Hematopoietic multipotent progenitor cell treated with erythropoietin and hydrocortisone succinate and interleukin-3 and kit ligand, for 6 days (in vitro differentiated cells): ENCODE measurements around the gene SH2D4B.

ENCODE experiments used
- DNase-seq: peaks from one replicate; pipeline ENCODE4 v3.0.0-alpha.2; 2015

SH2D4B gene

DNA sequence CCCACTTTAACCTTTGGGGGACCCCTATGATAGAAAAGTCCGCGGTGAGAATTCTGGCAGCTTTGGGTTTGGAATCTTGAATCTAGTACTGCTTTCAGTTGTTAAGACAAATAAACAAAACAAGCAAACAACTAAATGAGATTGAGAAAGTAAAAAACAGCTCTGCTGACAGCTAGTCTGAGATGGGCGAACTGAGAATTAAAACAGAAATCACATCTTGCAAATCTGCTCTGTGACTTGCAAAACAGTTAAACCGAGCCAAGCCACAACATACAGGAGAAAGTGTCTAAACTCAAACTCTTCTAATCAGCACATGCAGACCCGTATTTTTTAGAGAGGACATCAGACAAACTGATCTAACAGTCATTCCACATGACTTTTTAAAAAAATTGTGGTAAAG lies 110.4 kb downstream of the SH2D4B start:
- no peak for DNase-seq

DNA sequence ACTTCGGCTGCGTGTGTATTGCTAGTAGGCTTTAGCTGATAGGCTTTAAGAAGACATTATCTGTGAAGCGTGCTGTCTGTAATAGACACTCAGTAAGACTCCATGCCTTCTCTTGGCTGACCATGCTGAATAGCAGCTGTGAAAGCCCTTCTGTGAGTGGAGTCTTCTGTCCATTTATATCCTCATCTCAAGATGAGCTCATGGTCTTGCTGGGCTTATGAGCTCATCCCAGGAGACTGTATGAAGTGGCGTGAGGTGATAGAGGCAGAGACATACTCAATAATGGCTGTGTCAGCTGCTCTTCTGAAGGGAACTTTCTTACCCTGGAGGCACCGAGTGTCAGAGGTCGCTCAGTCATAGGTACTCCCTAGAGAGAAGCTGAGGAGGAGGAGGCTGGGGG lies 111.5 kb downstream of the SH2D4B start:
- DNase-seq: no peak

DNA sequence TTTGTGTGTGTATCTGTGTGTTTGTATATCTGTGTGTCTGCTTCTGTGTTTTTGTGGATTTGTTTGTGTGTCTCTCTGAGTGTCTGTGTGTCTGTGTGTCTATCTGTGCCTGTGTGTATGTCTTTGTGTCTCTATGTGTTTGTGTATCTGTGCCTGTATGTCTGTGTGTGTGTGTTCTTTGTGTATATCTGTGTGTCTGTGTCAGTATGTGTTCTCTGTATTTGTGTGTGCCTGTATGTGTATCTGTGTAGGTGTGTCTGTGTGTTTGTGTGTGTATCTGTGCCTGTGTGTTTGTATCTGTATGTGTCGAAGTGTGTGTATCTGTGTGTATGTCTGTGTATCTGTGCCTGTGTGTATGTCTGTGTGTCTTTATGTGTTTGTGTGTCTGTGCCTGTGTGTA lies 118.2 kb downstream of the SH2D4B start:
- no peak for DNase-seq

DNA sequence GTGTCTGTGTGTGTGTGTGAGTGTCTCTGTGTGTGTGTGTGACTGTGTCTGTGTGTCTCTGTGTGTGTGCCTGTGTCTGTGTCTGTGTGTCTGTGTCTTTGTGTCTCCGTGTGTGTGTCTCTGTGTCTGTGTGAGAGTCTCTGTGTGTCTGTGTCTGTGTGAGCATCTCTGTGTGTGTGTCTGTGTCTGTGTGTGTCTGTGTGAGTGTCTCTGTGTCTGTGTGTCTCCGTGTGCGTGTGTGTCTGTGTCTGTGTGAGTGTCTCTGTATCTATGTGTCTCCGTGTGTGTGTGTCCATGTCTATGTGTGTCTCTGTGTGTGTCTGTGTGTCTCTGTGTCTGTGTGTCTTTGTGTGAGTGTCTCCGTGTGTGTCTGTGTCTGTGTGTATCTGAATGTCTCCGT lies 120.4 kb downstream of the SH2D4B start:
- DNase-seq: no peak

DNA sequence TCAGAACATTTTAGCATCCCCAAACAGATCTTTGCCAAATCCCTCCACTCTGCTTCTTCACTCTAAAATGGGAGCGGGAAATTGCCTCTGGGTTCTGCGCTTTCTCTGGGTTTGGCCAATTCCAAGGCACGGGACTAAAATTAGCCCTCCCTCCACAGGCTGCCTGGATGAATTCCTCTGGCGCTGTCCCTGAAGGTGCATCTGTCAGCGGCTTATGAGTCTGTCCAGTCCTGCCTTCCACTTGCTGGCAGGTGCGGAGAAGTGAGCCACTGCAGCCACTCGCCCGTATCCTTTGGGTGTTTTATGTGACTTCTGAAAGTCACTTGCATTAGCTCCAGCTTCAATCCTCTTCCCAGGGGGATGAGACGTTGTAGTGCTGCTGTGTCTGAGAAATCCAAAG lies 121.6 kb downstream of the SH2D4B start:
- DNase-seq: no peak

DNA sequence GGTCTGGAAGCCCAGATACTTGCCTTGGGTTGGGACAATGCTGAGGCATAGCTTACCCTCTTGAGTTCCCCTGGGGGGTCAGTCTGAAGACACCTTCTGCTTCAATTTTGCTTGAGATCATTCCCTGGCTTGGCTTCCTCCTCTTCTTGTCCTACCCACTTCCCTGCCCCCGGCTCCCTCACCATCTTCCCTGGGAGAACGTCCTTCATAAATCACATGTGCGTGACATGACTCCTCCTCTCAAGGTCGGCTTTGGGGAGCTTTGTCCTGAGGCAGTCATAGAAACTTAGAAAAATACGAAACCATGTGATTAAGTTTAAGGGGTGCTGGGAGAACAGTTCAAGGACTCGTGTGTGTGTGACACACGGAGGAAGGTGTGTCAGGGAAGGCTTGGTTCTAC lies 122.6 kb downstream of the SH2D4B start:
- no peak for DNase-seq

DNA sequence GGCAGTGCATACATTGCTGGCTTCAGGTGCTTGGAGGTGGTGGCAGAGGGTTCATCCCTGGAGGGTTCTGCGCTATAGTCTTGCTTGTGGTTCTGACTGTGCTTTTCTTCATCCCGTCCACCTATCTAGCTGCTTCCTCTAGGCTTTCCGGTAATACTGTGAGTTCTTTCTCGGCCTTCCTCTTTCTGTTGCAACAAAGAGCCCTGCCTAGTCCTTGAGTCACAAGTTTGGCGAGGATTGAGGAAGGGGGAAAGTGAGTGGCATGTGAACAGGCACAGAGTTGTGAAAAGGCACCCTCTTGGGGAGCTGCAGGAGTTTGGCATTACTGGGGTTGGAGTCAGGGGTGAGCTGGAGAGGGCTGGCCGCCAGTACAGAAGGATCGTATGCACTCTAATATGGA lies 123.0 kb downstream of the SH2D4B start:
- peak; percentile 54 for DNase-seq

DNA sequence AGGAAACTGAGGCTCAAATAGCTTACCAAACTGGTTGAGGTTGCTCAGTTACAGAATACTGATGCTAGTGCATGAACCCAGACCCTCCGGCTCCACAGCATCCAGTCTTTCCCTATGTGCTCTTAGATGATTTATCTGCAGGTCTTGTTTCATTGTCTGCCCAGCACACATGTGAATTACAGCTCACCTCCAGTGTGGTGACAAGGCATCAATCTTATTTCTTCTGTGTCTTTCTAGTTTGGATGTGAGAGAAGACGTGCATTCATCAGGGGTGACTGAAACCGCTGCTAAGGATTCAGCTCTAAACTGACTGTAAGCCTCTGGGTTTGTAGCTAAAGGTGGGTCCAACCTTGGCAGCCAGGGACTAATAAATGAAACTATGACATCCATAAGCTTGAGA lies 123.8 kb downstream of the SH2D4B start:
- DNase-seq: no peak

DNA sequence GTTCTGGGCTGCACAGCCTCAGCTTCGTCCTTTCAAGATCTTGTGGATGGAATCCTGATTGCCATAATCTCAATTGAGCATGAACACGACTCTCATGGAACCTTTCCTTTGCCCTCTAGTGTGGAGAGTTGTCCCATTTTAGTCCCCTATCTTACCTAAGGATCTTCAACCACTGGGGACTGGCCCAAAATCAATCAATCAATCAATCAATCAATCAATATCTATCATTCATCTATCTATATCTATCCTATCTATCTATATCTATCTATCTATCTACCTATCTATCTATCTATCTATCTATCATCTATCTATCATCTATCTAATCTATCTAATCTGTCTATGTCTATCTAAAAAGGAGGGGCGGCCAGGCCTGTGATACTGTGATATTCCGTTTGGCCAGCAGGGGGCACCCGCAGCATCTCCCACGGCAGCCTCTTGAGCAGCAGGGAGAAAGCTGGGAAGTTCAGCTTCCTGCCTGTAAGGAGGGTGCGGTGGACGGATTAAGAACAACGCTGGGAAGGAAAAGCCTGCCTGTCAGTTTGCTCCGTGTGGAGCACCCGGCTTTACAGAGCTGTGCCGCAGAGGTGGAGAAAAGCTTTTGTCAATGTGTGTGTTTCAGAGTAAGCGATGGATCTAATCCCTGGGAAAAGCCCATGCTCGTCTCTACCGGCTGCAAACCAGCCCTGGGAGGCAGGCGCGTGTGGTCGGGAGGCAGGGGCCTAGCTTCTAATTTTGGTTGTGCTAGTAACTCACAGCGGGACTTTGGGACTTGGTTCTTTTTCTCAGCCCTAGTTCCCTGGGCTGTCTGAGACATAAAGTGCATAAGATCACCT lies 124.9 kb downstream of the SH2D4B start:
- peak; percentile 72 for DNase-seq

DNA sequence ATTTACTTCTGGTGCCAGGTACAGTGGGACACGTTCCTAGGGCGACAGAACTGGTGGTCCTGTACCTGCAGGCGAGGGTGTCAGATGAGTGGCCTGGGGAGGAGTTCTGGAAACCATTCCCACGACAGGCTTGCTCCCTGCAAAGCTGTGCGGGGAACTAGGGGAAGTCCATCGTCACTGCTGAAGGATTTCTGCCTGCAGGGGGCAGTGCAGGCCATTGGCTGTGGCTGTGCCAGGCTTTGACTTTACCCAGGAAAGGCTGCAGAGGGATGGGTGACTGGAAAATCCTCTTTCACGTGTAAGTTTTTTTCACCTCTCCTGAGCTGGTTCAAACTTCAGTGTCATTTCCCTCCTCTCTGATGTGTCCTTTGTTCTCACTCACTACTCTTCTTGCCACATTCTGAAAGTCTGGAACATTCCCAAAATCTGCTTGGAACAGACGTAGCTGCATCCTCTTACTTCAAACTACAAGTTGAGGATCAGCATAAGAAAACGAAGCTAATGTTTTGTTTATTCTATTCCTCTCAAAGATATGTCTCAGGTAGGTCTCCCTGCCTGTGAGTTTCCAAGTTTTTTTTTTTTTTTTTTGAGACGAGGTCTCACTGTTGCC lies 126.5 kb downstream of the SH2D4B start:
- peak; percentile 76 for DNase-seq

DNA sequence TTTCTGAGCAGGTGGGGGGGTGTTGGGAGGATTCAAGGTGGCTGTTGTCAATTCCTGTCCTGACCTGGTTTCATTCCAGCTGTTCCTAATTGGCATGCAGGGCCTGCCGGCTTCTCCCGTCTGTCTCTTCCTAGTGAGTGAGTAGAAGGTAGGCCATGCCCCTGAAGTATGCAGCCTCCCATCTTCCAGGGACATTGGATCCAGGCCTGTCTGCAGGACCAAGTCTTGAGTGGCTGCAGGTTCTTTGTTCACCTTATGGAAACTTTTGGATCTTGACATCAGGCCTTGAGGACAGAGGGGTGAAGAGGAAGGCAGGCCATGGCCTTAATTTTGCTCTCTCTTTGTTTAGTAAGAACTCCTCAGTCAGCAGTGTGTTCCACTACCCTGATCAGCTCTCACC lies 131.8 kb downstream of the SH2D4B start:
- DNase-seq: no peak

DNA sequence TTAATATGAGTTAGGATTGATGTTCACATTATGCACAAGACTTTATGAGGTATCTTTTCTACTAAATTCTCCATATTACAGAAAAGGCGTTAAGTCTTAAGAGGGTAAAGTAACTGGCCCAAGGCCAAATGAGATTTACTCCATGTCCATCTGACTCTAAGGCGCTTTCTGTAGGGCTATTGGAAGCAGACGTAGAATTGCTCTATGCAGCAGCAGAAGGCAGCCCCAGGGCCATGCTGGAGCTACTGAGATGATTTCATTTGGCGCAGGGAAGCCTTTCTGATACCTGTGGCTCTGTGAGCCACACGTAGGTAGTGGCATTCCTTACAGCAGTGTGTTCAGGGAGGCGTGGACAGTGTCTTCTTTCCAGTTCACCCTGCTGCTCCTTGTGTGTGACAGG lies 133.1 kb downstream of the SH2D4B start:
- no peak for DNase-seq

DNA sequence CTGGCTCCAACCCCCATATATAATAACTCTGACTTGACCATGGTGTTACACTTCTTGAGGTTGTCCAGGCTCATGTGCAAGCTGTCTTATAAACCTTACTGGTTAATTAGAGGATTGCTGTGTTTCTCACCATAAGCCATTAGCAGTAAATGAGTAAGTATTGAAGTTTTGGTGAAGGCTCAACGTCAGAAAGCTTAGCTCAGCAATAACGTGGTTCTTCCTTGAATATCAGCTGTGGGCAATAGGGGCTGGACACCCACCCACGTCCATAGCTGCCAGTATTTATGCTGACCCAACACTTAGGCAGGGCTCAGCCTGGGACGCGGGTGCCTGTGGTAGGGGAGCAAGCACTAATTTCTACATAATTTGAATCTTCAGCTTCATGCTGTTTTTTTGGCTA lies 134.1 kb downstream of the SH2D4B start:
- no peak for DNase-seq

DNA sequence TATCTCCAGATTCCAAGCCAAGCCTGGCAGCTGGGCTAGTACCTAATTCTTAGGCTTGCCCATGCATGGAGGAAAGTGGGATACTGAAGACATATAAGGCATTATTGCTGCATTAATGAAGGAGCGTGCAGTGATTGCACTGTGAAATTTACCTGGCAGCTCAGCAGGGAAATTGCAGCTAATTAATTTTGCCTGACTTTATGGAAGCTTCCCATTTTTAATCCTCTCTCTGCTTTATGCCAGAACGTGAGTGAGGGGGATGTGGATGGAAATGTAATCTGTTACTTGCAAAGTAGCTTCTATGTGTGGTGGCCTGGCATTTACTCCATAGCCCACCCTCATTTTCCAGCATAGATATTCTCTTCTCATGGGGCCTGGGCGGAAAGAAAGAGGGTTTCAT lies 134.9 kb downstream of the SH2D4B start:
- DNase-seq: no peak

DNA sequence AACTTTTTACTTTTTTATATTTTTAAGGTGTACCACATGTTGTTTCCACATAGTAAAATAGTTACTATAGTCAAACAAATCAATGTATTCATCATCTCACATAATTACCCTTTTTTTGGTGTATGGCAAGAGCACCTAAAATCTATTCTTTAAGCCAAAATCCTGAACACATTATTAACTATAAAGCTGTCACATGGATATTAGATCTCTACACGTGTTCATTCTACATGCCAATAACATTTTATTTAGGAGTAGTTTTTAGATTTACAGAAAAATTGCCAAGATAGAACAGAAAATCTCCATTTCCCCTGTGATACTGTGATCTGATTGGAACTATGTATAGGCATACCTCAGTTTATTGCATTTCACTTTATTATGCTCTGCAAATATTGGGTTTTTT lies 137.1 kb downstream of the SH2D4B start:
- no peak for DNase-seq

DNA sequence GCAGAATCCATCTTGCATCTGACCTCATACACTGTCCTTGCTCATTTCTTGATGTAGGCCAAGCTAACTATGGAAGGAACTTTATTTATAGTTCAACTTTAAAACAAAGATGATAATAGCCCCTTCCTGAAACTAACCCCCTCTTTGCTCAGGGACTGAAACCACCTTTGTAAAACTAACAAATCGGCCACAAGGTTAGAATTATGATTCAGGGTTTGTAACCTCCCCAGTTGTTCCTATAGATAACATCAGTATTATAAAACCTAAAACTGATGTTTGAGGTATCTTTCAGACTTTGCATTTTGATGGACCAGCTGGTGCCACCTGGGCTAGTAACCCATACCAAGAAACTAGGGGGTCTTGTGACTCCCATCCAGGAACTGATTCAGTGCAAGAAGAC lies 143.4 kb downstream of the SH2D4B start:
- no peak for DNase-seq

DNA sequence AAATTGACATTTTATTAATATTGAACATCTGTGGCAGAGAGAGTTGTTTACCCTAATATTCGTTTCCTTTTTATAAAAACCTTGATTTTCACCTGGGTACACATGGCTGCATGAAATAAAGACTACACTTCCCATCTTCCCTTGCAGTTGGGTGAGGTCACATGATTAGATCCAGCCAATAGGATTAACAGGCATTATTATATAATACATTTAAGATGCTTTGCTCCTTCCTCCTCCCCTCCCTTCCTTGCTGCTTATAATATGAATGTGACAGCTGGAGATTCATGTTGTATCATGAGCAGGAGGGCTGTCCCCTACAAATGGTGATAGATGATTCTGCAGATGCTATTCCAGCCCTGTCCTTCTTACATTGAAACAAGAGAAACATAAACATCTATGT lies 146.6 kb downstream of the SH2D4B start:
- peak; percentile 62 for DNase-seq

DNA sequence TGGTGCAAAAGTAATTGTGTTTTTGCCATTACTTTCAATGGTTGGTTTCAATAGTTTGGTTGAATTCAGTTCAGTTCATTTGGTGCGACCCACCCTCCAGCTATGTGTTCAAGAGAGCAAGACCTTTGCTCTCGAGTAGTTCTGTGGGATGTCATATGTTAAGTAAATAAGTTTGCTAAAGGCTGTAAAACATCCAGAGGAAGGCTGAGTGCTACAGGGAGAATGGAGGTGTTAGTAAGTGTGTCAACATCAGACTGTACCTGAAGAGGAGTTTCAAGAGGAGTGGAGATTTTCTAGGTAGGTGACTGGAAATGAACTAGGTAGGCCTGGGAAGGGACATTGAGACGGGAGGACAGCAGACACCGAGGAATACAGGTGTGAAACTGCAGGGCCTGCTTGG lies 147.7 kb downstream of the SH2D4B start:
- no peak for DNase-seq

DNA sequence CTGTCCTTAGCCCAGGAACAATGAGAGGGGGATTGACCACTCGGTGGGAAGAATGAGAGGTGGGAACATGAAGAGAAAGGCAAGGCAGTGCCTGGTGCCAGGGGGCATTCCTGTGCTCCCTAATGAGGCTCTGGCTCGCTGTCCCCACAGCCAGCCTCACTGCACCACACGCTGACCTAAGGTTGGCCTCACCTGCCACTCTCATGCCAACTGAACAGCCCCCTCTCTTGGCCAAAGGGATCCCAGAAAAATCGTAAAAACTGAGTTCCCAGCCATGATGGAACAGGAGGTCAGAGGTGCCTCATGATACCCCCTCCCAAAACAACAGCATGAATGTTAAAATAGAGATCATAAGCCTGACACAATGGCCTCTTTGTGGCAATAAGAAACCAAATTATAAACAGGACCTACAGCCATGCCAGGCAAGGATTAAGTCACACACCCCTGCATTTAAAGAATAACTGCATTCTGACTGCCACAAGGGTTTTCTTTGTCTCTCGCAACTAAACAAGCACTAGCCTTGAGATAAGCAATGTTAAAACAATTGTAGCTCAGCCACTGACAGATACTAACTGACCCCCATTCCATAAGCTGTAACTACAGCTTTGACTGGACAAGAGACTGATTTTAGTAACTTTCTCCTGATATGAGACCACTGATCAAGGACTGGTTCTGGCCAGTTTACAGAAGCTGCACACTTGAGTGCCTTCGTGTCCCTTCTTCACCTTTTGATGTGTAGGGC lies 149.2 kb downstream of the SH2D4B start:
- DNase-seq: no peak

DNA sequence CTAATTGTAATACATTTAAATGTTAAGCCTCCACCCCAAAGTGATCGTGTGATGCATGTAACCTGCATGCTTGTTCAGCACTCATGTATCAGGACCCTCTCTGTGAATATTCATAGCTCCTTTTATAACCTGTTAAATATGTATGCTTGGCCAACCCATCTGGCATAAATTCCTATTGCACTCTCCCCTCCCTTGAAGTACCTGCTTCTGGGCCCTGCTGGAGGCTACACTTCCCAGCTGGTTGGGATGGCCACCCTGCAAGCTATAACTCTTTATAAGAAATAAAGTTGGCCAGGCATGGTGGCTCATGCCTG lies 149.7 kb downstream of the SH2D4B start:
- no peak for DNase-seq

DNA sequence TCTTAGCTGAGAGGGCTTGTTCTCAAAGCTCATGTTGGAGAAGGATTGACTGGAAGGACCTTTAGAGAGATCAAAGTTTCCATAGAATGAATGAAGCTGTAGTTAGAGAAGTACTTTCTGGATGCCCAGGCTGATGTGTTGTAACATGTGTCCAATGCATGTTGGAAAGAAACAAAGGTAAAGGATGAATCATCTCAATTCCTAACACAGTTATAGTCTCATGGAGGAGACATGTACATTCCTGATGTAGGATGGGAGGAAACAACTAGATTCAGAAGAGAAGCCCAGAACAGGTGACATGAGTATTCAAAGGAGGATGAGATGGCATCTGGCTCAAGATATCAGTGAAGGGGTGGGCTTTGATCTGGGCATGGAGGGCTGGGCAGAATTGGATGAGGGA lies 152.7 kb downstream of the SH2D4B start:
- DNase-seq: no peak

DNA sequence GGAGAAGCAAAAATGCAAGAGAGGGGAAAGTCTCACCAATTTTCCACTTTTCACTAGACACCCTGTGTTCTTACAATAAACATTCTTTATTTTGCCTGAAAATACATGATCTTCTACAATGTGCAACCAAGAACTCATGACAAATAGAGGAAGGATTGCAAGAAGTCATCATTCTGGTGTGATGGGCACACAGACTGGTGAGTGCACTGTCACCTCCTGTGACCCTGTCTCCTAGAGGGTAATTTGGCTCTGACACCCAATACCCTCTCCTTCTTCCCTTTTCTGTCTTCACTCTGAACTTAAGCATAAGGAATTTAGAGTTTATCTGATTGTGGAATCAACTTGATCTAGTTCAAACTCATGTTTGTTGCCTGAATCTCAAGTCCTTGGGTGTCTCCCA lies 153.7 kb downstream of the SH2D4B start:
- no peak for DNase-seq

DNA sequence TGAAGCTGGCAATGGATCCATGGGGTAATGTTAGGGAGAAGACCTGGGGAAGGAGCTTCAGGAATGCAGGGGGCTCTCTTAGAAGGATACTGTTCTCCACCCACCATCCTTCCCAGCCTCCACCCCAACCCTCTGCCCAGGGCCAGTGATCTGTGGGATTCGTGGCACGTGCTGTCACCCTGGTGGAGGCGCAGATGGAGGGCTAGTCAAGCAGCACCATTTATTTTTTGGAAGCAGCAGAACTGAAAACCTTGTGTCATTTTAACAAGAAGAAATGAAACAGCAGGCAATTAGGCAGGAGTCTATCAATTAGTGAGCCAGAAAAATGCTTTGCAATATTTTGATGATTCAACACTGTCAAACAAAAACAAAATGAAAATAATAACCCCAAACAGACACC lies 155.9 kb downstream of the SH2D4B start:
- DNase-seq: no peak

DNA sequence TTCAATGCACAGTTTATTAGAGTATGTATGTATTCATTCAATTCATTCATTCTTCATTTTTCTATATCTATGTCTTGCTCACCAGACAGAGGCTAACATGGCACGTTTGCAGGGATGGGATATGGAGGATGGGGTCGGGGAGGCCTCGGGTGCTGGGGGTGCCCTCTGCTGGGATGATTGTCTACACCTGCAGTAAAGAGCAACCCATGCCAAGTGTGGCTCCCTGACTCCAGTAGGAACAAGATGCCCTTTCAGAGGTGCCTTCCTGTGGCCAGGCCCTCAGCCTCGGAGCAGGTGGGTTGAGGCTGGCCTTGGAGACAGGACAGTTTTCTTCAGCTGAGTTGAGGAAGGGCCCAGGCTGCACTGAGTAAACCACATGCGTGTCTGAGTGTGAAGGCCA lies 157.2 kb downstream of the SH2D4B start:
- DNase-seq: peak; percentile 7
